ENCODE results near the gene OCA2.

DNA sequence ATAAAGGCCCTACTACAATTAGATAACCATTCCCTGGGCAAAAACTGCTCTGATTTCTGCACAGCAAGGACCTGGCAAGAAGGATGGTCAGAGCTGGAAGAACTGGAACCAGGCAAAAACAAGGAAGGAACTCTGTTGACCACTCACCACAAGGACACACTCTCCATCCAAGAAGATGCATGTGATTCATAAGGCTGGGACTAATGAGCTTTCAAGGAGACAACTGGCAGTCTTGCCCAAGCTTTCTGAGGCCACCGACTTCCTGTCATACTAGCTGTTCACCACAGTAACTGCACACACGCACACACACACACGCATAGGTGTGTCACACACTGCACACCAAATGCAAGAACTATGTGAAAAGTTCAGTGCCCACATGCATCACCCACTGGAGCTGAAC, 256.6 kb downstream of the OCA2 start:
- TF ChIP-seq, protein P1, sequence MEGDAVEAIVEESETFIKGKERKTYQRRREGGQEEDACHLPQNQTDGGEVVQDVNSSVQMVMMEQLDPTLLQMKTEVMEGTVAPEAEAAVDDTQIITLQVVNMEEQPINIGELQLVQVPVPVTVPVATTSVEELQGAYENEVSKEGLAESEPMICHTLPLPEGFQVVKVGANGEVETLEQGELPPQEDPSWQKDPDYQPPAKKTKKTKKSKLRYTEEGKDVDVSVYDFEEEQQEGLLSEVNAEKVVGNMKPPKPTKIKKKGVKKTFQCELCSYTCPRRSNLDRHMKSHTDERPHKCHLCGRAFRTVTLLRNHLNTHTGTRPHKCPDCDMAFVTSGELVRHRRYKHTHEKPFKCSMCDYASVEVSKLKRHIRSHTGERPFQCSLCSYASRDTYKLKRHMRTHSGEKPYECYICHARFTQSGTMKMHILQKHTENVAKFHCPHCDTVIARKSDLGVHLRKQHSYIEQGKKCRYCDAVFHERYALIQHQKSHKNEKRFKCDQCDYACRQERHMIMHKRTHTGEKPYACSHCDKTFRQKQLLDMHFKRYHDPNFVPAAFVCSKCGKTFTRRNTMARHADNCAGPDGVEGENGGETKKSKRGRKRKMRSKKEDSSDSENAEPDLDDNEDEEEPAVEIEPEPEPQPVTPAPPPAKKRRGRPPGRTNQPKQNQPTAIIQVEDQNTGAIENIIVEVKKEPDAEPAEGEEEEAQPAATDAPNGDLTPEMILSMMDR (CRISPR knock-in tag; IDR thresholded peaks at IDR 0.05) = no peak
- TF ChIP-seq SP4 (CRISPR knock-in tag; IDR thresholded peaks at IDR 0.05) (no peak), SIN3A (IDR thresholded peaks at IDR 0.05; ENCODE audit: borderline replicate concordance, low read depth, low read length) (no peak), EP300 (IDR thresholded peaks at IDR 0.05; ENCODE audit: low read depth in 2 of 2, low read length in 2 of 2) (no peak), EP300 (CRISPR knock-in tag; IDR thresholded peaks at IDR 0.05; ENCODE audit: borderline replicate concordance) (no peak), RXRA (CRISPR knock-in tag; IDR thresholded peaks at IDR 0.05) (no peak), MTF1 (CRISPR knock-in tag; IDR thresholded peaks at IDR 0.05) (no peak), POLR2AphosphoS5 (IDR thresholded peaks at IDR 0.05; ENCODE audit: low read depth, low read length) (no peak), CREB1 (IDR thresholded peaks at IDR 0.05) (no peak), CREB1 (CRISPR knock-in tag; IDR thresholded peaks at IDR 0.05) (no peak), RAD21 (CRISPR knock-in tag; IDR thresholded peaks at IDR 0.05) (no peak), SNRNP70 (IDR thresholded peaks at IDR 0.05; ENCODE audit: low read depth, low read length) (no peak)

Measured in HepG2 (cell line).